Loucy (cell line): ENCODE measurements around the gene ARHGAP40.

ENCODE experiments used
- EZH2phosphoT487 ChIP-seq: fragments of 200-600 bp; IDR thresholded peaks from 2 replicates; pipeline ENCODE4 v1.6.1; 2018; ENCODE audit warnings: antibody characterized with exemption, mild to moderate bottlenecking, moderate library complexity, borderline replicate concordance
- TF ChIP-seq, protein P1 (sequence below): fragments of 200-600 bp; sonication (generic); conservative IDR thresholded peaks from 2 replicates; pipeline ENCODE4 v1.5.1; 2014; ENCODE audit warnings: mild to moderate bottlenecking, antibody characterized with exemption, low read length

DNA sequence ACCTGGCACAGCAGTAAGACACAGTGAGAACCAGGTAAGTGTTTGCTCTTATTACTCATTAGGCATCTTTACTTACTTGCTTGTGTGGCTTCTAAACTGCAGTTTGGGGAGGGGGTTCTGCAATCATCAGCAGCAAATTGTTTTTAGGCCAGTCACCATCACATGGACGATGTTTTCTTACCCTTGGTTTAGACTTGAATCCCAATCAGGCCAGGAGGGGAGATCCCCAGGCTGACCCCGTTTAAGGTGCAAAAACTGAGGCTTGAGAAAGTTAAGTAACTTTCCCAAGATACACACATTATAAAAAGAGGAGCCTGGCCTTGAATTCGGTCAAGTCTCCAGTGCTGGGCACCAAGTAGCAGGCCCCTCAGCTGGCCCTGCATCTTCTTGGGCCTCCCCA lies 70.9 kb downstream of the ARHGAP40 start:
- TF ChIP-seq, protein P1, sequence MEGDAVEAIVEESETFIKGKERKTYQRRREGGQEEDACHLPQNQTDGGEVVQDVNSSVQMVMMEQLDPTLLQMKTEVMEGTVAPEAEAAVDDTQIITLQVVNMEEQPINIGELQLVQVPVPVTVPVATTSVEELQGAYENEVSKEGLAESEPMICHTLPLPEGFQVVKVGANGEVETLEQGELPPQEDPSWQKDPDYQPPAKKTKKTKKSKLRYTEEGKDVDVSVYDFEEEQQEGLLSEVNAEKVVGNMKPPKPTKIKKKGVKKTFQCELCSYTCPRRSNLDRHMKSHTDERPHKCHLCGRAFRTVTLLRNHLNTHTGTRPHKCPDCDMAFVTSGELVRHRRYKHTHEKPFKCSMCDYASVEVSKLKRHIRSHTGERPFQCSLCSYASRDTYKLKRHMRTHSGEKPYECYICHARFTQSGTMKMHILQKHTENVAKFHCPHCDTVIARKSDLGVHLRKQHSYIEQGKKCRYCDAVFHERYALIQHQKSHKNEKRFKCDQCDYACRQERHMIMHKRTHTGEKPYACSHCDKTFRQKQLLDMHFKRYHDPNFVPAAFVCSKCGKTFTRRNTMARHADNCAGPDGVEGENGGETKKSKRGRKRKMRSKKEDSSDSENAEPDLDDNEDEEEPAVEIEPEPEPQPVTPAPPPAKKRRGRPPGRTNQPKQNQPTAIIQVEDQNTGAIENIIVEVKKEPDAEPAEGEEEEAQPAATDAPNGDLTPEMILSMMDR, result no peak
- TF ChIP-seq EZH2phosphoT487, result no peak
